Non-pigmented ciliary epithelial cell (primary cell): Measurements from ENCODE around the gene ABCC4.

Experiments used
- DNase-seq: peaks from one replicate; pipeline ENCODE4 v3.0.0-alpha.2; 2010; ENCODE audit warnings: low read depth

ABCC4 gene

GRCh38 chr13:95258098-95258497 lies 43.2 kb downstream of the ABCC4 start:
- DNase-seq: no peak

- peak; percentile 94 for DNase-seq
Measured at GRCh38 chr13:95256091-95256490, 45.2 kb downstream of the ABCC4 start.

GRCh38 chr13:95255072-95255732 lies 46.0 kb downstream of the ABCC4 start:
- no peak for DNase-seq

GRCh38 chr13:95254339-95254738 lies 46.9 kb downstream of the ABCC4 start:
- peak; percentile 26 for DNase-seq

- DNase-seq: no peak
Measured at GRCh38 chr13:95253033-95253432, 48.2 kb downstream of the ABCC4 start.

- no peak for DNase-seq
Measured at GRCh38 chr13:95251641-95252040, 49.6 kb downstream of the ABCC4 start.

- DNase-seq: no peak
Measured at GRCh38 chr13:95250961-95251360, 50.3 kb downstream of the ABCC4 start.

GRCh38 chr13:95248953-95249352 lies 52.3 kb downstream of the ABCC4 start:
- DNase-seq: no peak

- no peak for DNase-seq
Measured at GRCh38 chr13:95247852-95248251, 53.4 kb downstream of the ABCC4 start.

GRCh38 chr13:95247171-95247570 lies 54.1 kb downstream of the ABCC4 start:
- DNase-seq: no peak

- no peak for DNase-seq
Measured at GRCh38 chr13:95246292-95247082, 54.8 kb downstream of the ABCC4 start.

- no peak for DNase-seq
Measured at GRCh38 chr13:95245071-95245470, 56.2 kb downstream of the ABCC4 start.

- DNase-seq: no peak
Measured at GRCh38 chr13:95243207-95243606, 58.0 kb downstream of the ABCC4 start.

GRCh38 chr13:95241321-95241720 lies 59.9 kb downstream of the ABCC4 start:
- DNase-seq: no peak

- no peak for DNase-seq
Measured at GRCh38 chr13:95239283-95239682, 62.0 kb downstream of the ABCC4 start.

- DNase-seq: no peak
Measured at GRCh38 chr13:95237310-95237870, 63.9 kb downstream of the ABCC4 start.

GRCh38 chr13:95236774-95237173 lies 64.5 kb downstream of the ABCC4 start:
- no peak for DNase-seq

- no peak for DNase-seq
Measured at GRCh38 chr13:95235974-95236373, 65.3 kb downstream of the ABCC4 start.

GRCh38 chr13:95235199-95235756 lies 66.0 kb downstream of the ABCC4 start:
- DNase-seq: no peak

GRCh38 chr13:95234242-95234641 lies 67.0 kb downstream of the ABCC4 start:
- DNase-seq: no peak

GRCh38 chr13:95233026-95233635 lies 68.1 kb downstream of the ABCC4 start:
- no peak for DNase-seq

GRCh38 chr13:95231393-95231792 lies 69.9 kb downstream of the ABCC4 start:
- DNase-seq: no peak

- DNase-seq: no peak
Measured at GRCh38 chr13:95229855-95230254, 71.4 kb downstream of the ABCC4 start.
